ENCODE data around the gene ATP11A. TPM values are rescaled to one million over a fixed set of nuclear protein-coding genes. Genes with fewer than 3 reads are reported as not detected.
"Not testable (repeated sequence)": the region's sequence is repeated elsewhere in the genome, so short reads cannot be mapped to it uniquely, and the experiment has no call there.

Gene ATP11A
- total and polyA plus RNA-seq, 9 donors, result 11.9 to 26.7 (median 21.3) TPM

DNA sequence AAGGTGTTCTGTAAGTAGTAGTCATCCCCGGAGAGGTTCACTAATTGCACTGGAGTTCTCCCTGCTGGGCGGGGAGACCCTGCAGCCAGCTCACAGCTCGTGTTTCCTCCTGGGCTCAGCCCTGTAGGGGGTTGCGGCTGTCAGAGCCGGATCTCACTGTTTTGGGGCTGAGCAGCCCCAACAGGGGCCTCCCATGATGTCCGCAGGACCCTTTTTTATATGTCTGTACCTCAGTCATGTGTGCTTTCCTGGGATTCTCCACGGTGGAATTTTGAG lies 148.9 kb downstream of the ATP11A start:
- no peaks in the 10 kb centered on the region for H3K9me3 ChIP-seq (replicated peaks; ENCODE audit: control insufficient read depth, low read depth, low read length)
- 56% methylated on average over 2 of the region's 7 CpGs for WGBS (ENCODE audit: insufficient coverage)
- H3K27me3 ChIP-seq (ENCODE audit: control insufficient read depth, insufficient read depth, low read length), result no peaks in the 10 kb centered on the region
- no peak for DNase-seq
- no peak overlapping the region for H3K27ac ChIP-seq (ENCODE audit: low read length)
- H3K4me1 ChIP-seq (ENCODE audit: control insufficient read depth, insufficient read depth, low read length), result peaks cover 32% of the 10 kb centered on the region
- H3K4me3 ChIP-seq (ENCODE audit: low read length), result no peak overlapping the region
- peaks cover 43% of the 10 kb centered on the region for H3K36me3 ChIP-seq (ENCODE audit: control insufficient read depth, insufficient read depth, low read length)

DNA sequence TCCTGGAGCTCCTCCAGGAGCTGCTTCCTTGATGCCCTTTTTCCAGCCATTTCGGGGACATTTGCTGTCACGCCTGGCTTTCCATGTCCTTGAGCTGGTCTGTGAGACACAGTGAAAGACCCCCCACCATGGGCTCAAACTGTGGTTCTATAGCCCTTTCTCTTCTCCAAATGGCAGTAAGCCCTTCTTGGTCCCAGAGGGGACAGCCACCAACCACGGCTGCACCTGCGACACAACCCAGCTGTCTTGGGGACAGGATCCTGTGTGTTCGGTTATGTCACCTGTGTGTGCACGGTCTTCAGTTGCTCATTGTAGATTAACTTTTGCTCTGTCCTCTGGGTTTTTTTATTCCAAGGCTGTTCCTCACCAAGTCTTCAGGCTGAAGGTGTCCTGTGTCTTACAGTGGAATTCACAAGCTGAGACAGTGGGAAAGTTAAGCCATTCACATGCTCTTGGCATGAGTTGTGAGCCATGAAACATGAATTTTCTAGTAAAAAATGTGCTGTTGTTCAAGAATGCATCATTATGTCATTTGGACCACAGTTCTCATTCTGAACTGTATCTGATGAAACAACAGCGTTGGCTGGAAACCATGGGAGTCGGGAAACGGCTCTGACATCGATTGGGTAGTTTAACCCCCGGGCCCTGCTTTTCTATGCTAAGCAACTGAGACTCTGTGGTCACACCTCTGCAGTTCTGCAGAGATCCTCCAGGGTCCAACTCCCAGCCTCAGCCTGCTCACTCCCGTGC lies 149.7 kb downstream of the ATP11A start:
- 54% methylated on average over 10 of the region's 12 CpGs for WGBS (ENCODE audit: insufficient coverage)
- Histone ChIP-seq H3K4me1 (ENCODE audit: control insufficient read depth, insufficient read depth, low read length) (peaks cover 34% of the 10 kb centered on the region), H3K27ac (ENCODE audit: low read length) (no peak overlapping the region), H3K9me3 (replicated peaks; ENCODE audit: control insufficient read depth, low read depth, low read length) (no peaks in the 10 kb centered on the region), H3K36me3 (ENCODE audit: control insufficient read depth, insufficient read depth, low read length) (peaks cover 38% of the 10 kb centered on the region), H3K4me3 (ENCODE audit: low read length) (no peak overlapping the region), H3K27me3 (ENCODE audit: control insufficient read depth, insufficient read depth, low read length) (no peaks in the 10 kb centered on the region)
- peak; percentile 84 for DNase-seq

DNA sequence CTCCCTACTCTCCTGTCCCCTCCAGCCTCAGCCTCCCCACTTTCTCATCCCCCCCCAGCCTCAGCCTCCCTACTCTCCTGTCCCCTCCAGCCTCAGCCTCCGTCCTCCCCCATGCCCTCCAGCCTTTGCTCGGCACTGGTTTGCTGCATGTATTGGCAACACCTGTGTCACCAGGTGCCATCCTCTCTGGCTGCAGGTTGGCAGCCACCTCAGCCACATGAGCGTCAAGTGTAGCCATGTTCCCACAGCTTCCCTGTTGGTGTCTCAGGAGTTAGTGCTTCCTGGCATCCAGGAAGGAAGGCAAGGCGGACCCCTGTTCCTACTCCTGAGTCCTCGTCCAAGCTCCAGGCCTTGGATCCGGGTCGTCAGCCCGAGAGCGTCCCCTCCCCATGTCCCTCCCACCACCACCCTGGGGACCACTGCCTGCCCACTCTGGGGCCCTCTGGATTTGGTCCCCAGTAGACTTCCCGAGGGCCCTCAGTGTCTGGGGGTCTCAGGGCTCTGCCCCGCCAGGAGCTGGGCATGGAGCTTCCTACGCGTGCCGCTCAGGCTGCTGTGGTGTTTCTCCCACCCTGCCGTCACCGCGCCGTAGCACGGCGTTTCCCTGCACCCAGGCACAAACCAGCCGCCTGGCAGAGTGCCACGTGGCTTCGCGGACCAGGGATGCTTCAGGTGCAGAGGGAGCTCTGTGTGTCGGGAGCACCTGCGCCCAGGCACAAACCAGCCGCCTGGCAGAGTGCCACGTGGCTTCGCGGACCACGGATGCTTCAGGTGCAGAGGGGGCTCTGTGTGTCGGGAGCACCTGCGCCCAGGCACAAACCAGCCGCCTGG lies 150.8 kb downstream of the ATP11A start:
- H3K4me1 ChIP-seq (ENCODE audit: control insufficient read depth, insufficient read depth, low read length), result peaks cover 34% of the 10 kb centered on the region
- no peak overlapping the region for H3K27ac ChIP-seq (ENCODE audit: low read length)

DNA sequence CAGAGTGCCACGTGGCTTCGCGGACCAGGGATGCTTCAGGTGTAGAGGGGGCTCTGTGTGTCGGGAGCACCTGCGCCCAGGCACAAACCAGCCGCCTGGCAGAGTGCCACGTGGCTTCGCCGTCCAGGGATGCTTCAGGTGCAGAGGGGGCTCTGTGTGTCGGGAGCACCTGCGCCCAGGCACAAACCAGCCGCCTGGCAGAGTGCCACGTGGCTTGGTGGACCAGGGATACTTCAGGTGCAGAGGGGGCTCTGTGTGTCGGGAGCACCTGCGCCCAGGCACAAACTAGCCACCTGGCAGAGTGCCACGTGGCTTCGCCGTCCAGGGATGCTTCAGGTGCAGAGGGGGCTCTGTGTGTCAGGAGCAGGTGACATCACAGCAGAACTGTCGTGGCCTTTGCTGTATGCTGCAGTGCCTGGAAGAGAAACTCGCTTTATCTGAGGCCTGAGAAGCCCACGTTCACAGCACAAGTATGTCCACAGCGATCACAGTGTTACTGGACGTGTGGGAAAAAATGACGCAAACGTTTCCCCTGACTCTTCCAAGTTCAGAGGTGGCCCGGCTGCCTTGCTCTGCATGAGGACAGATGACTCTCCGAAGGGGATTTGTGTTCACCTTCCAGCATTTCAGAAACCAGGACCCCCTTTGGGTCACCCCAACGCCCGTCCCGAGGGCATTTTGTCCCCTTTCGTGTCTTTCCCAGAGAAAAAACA lies 151.6 kb downstream of the ATP11A start:
- H3K4me1 ChIP-seq (ENCODE audit: control insufficient read depth, insufficient read depth, low read length), result peaks cover 34% of the 10 kb centered on the region
- DNase-seq, result peak; percentile 83
- H3K27ac ChIP-seq (ENCODE audit: low read length), result peak overlapping the region; percentile 8
- H3K27me3 ChIP-seq (ENCODE audit: control insufficient read depth, insufficient read depth, low read length); H3K4me3 ChIP-seq (ENCODE audit: low read length); H3K9me3 ChIP-seq (replicated peaks; ENCODE audit: control insufficient read depth, low read depth, low read length): not testable (repeated sequence)
- peaks cover 26% of the 10 kb centered on the region for H3K36me3 ChIP-seq (ENCODE audit: control insufficient read depth, insufficient read depth, low read length)
- WGBS (ENCODE audit: insufficient coverage), result 80% methylated on average over 28 of the region's 31 CpGs

More for the DNA sequence above, 150.8 kb downstream of the ATP11A start:
- H3K4me3 ChIP-seq (ENCODE audit: low read length), result no peak overlapping the region
- no peak for DNase-seq
- no peaks in the 10 kb centered on the region for H3K9me3 ChIP-seq (replicated peaks; ENCODE audit: control insufficient read depth, low read depth, low read length)
- 92% methylated on average over 34 of the region's 34 CpGs for WGBS (ENCODE audit: insufficient coverage)
- H3K36me3 ChIP-seq (ENCODE audit: control insufficient read depth, insufficient read depth, low read length), result peaks cover 26% of the 10 kb centered on the region
- H3K27me3 ChIP-seq (ENCODE audit: control insufficient read depth, insufficient read depth, low read length), result no peaks in the 10 kb centered on the region

DNA sequence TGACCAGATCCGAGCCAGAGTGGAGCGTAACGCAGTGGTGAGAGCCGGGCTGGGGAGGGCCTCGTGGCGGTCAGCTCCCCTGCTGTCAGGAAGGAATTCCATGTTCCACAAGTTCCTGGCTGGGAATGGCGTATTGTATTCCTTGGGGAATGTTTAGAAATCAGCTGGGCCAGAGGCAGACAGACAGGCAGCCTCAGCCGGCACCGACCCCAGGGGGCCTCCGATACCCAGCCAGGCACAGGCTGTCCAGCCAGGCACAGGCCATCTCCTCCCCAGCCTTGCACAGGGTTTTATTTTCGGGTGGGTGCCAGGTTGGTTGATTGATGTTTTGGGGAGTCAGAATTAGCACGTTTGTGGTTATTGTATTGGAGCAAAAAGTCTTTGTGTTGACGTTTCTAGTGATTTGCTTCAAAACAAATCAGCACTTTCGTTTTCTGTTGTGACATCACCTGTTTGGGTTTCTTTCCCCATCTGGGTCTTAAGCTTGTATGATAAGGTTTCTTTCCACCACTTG lies 152.6 kb downstream of the ATP11A start:
- Histone ChIP-seq H3K4me3 (ENCODE audit: low read length) (no peak overlapping the region), H3K27ac (ENCODE audit: low read length) (peak overlapping the region; percentile 8), H3K36me3 (ENCODE audit: control insufficient read depth, insufficient read depth, low read length) (peaks cover 19% of the 10 kb centered on the region), H3K27me3 (ENCODE audit: control insufficient read depth, insufficient read depth, low read length) (no peaks in the 10 kb centered on the region), H3K4me1 (ENCODE audit: control insufficient read depth, insufficient read depth, low read length) (peaks cover 29% of the 10 kb centered on the region), H3K9me3 (replicated peaks; ENCODE audit: control insufficient read depth, low read depth, low read length) (no peaks in the 10 kb centered on the region)
- WGBS (ENCODE audit: insufficient coverage), result 33% methylated on average over 11 of the region's 14 CpGs
- peak; percentile 78 for DNase-seq

DNA sequence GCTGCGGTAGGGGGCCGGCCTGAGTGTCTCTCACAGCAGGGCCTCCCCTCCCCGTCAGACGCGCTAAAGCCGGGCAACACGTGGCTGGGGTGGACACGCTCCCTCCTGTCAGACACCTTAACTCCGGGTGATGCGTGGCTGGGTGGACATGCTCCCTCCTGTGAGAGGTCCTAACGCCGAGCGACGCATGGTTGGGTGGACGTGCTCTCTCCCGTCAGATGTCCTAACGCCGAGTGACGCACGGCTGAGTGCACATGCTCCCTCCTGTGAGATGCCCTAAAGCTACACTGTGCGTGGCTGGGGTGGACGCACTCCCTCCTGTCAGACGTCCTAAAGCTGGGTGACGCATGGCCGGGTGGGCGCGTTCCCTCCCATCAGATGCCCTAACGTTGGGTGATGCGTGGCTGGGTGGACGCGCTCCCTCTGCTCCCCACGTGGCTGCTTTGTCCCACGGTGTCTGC lies 153.1 kb downstream of the ATP11A start:
- DNase-seq, result no peak
- H3K4me1 ChIP-seq (ENCODE audit: control insufficient read depth, insufficient read depth, low read length), result peaks cover 23% of the 10 kb centered on the region
- H3K27ac ChIP-seq (ENCODE audit: low read length), result peak overlapping the region; percentile 59
- no peaks in the 10 kb centered on the region for H3K27me3 ChIP-seq (ENCODE audit: control insufficient read depth, insufficient read depth, low read length)
- H3K36me3 ChIP-seq (ENCODE audit: control insufficient read depth, insufficient read depth, low read length), result peaks cover 21% of the 10 kb centered on the region
- no peak overlapping the region for H3K4me3 ChIP-seq (ENCODE audit: low read length)
- peaks cover 3% of the 10 kb centered on the region for H3K9me3 ChIP-seq (replicated peaks; ENCODE audit: control insufficient read depth, low read depth, low read length)
- WGBS (ENCODE audit: insufficient coverage), result 87% methylated on average over 33 of the region's 33 CpGs

DNA sequence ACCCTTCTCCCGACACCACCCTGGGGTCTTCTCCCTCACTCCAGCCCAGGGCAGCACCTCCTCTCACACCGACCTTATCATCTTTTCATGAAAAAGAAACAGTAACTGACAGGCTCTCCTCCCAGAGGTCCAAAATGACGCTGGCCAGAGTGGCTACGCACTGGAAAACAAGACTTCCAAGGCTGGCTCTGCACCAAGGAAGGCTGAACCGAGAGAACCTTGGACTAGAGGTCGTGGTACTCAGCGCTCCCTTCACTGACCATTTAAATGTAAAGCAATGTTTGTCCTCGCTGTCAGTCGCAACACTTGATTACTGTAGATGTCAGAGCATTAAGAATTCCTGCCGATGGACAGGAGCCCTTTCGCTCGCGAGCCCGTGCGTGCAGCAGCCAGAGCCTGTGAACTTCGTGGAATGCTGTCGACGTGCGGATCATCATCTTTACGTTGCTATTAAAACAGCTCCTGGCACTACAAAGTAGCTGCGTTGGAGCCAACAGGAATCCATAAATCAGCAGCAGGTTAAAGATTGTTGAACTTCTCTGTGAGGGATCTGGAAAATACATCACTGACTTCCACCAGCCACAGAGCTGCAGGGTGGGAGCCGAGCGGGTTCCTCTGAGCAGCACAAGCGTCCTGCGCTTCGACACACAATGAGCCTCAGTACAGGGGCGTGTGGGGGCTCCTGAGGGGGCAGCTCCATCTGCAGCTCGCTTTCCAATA lies 153.7 kb downstream of the ATP11A start:
- H3K27ac ChIP-seq (ENCODE audit: low read length), result peak overlapping the region; percentile 59
- no peaks in the 10 kb centered on the region for H3K27me3 ChIP-seq (ENCODE audit: control insufficient read depth, insufficient read depth, low read length)
- peaks cover 23% of the 10 kb centered on the region for H3K4me1 ChIP-seq (ENCODE audit: control insufficient read depth, insufficient read depth, low read length)
- 42% methylated on average over 27 of the region's 28 CpGs for WGBS (ENCODE audit: insufficient coverage)
- peaks cover 19% of the 10 kb centered on the region for H3K36me3 ChIP-seq (ENCODE audit: control insufficient read depth, insufficient read depth, low read length)
- DNase-seq, result peak; percentile 86
- no peak overlapping the region for H3K4me3 ChIP-seq (ENCODE audit: low read length)
- peaks cover 7% of the 10 kb centered on the region for H3K9me3 ChIP-seq (replicated peaks; ENCODE audit: control insufficient read depth, low read depth, low read length)

DNA sequence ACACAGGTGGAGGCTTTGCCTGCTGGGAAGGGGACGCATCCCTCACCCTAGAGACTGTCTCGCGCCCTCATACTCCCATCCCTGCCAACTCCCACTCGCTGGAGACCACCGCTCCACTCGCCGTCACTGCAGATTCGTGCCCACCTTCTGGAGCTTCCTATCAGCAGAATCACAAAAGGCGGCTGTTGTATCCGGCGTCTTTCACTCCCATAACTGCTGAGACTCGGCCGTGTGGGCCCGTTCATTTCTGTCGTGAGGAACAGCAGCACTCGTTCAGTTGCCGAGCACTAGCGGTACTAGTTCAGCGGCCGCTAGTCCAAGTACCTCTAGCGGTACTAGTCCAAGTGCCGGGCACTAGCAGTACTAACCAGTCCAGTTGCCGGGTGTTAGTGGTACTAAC lies 154.6 kb downstream of the ATP11A start:
- H3K4me3 ChIP-seq (ENCODE audit: low read length), result no peak overlapping the region
- DNase-seq, result no peak
- H3K36me3 ChIP-seq (ENCODE audit: control insufficient read depth, insufficient read depth, low read length), result peaks cover 15% of the 10 kb centered on the region
- WGBS (ENCODE audit: insufficient coverage), result 94% methylated on average over 23 of the region's 23 CpGs
- peaks cover 21% of the 10 kb centered on the region for H3K4me1 ChIP-seq (ENCODE audit: control insufficient read depth, insufficient read depth, low read length)
- H3K27me3 ChIP-seq (ENCODE audit: control insufficient read depth, insufficient read depth, low read length), result no peaks in the 10 kb centered on the region
- H3K9me3 ChIP-seq (replicated peaks; ENCODE audit: control insufficient read depth, low read depth, low read length), result peaks cover 7% of the 10 kb centered on the region
- no peak overlapping the region for H3K27ac ChIP-seq (ENCODE audit: low read length)

DNA sequence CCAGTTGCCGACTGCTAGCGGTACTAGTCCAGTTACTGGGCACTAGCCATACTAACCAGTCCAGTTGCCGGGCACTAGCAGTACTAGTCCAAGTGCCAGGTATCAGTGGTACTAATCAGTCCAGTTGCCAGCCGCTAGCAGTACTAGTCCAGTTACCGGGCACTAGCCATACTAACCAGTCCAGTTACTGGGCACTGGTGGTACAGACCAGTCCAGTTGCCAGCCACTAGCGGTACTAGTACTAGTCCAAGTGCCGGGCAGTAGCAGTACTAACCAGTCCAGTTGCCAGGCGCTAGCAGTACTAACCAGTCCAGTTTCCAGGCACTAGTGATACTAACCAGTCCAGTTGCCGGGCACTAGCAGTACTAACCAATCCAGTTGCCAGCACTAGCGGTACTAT lies 155.0 kb downstream of the ATP11A start:
- H3K4me3 ChIP-seq (ENCODE audit: low read length), result no peak overlapping the region
- no peak overlapping the region for H3K27ac ChIP-seq (ENCODE audit: low read length)
- no peaks in the 10 kb centered on the region for H3K27me3 ChIP-seq (ENCODE audit: control insufficient read depth, insufficient read depth, low read length)
- peaks cover 15% of the 10 kb centered on the region for H3K36me3 ChIP-seq (ENCODE audit: control insufficient read depth, insufficient read depth, low read length)
- peaks cover 20% of the 10 kb centered on the region for H3K4me1 ChIP-seq (ENCODE audit: control insufficient read depth, insufficient read depth, low read length)
- 97% methylated on average over 10 of the region's 10 CpGs for WGBS (ENCODE audit: insufficient coverage)
- no peak for DNase-seq
- H3K9me3 ChIP-seq (replicated peaks; ENCODE audit: control insufficient read depth, low read depth, low read length), result peaks cover 10% of the 10 kb centered on the region
